ENCODE results near the gene DRC7. TPM values are rescaled to one million over a fixed set of nuclear protein-coding genes. Genes with fewer than 3 reads are reported as not detected.

Gene DRC7
- polyA plus RNA-seq, 1 donor (not counting 4 experiments of a cell fraction or from before 2014, with no cell fraction given) = not detected

DNA sequence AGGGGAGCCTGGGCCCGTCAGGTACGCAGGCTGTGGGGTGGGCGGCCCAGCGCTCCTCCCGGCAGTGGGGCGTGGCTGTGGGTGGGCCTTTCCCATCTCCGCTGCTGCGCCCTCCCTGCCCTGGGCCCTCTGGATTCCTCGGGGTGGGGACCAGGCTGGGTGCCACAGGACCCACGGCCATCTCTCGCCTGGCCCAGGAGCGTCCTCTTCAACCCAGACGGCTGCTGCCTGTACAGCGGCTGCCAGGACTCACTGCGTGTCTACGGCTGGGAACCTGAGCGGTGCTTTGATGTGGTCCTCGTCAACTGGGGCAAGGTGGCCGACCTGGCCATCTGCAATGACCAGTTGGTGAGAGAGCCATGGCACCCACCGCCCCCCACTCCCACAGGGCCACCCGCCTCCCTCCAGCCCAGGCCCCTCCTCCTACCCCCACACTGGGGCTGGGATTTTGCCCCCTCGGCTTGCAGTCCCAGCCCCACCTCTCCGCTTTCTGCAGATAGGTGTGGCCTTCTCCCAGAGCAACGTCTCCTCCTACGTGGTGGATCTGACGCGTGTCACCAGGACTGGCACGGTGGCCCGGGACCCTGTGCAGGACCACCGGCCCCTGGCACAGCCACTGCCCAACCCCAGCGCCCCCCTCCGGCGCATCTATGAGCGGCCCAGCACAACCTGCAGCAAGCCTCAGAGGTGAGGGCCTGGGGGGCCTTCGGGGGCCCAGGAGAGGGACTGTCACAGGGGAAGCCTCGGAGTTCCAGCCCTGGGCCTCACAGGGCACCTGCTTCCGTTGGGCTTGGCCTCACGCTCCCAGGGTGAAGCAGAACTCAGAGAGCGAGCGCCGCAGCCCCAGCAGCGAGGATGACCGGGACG, 58.2 kb downstream of the DRC7 start:
- H3K9me3 ChIP-seq (ENCODE audit: control insufficient read depth, low read depth, low read length) = no peaks in the 10 kb centered on the region
- DNase-seq (ENCODE audit: low read depth, low spot score) = no peak
- no peak overlapping the region for H3K4me2 ChIP-seq (ENCODE audit: control insufficient read depth, extremely low read depth, insufficient read depth, low read depth, low read length)
- dilution Hi-C loops (cut with MboI; ENCODE audit: extremely low pct_ligation_motif_present, low sequenced_read_pairs) = no loop called here
- no peak overlapping the region for H2AFZ ChIP-seq (ENCODE audit: control insufficient read depth, low read length)
- peaks cover 5 to 22% of the 10 kb centered on the region in 2 experiments for H3K36me3 ChIP-seq (ENCODE audit: control insufficient read depth in 2 of 2, extremely low read depth in 1 of 2, insufficient read depth in 2 of 2, low read length in 2 of 2)
- FAIRE-seq = no peak
- peaks cover 6% of the 10 kb centered on the region for H4K20me1 ChIP-seq (ENCODE audit: control insufficient read depth, extremely low read depth, insufficient read depth, low read length)
- H3K27ac ChIP-seq (ENCODE audit: control insufficient read depth, insufficient read depth, low read length) = no peak overlapping the region
- H3K4me3 ChIP-seq (ENCODE audit: control insufficient read depth in 2 of 3, extremely low read depth in 1 of 3, insufficient read depth in 2 of 3, low read depth in 1 of 3, low read length in 3 of 3) = no peak overlapping the region
- H3K4me1 ChIP-seq (ENCODE audit: control insufficient read depth, extremely low read depth, insufficient read depth, low read length) = no peaks in the 10 kb centered on the region
- no peak for TF ChIP-seq CTCF (optimal IDR thresholded peaks at IDR 0.05 in 1 of 3, IDR thresholded peaks at IDR 0.05 in 1 of 3, conservative IDR thresholded peaks at IDR 0.05 in 1 of 3; ENCODE audit: extremely low read depth in 1 of 3, insufficient read depth in 2 of 3, low read length in 3 of 3)
- TF ChIP-seq EZH2 (IDR thresholded peaks at IDR 0.05; ENCODE audit: low read length) = no peak
- no peak overlapping the region for H3K9ac ChIP-seq (ENCODE audit: control insufficient read depth, extremely low read depth, insufficient read depth, low read length)
- no peaks in the 10 kb centered on the region for H3K79me2 ChIP-seq (ENCODE audit: control insufficient read depth, insufficient read depth, low read length)
- H3K9me1 ChIP-seq (ENCODE audit: control insufficient read depth, extremely low read depth, insufficient read depth, low read length) = no peaks in the 10 kb centered on the region
- H3K27me3 ChIP-seq (ENCODE audit: control insufficient read depth, extremely low read depth, insufficient read depth, low read length) = no peaks in the 10 kb centered on the region

- H3K9ac ChIP-seq (ENCODE audit: control insufficient read depth, extremely low read depth, insufficient read depth, low read length) = no peak overlapping the region
- no peaks in the 10 kb centered on the region for H3K4me1 ChIP-seq (ENCODE audit: control insufficient read depth, extremely low read depth, insufficient read depth, low read length)
- no peak for TF ChIP-seq CTCF (optimal IDR thresholded peaks at IDR 0.05 in 1 of 3, IDR thresholded peaks at IDR 0.05 in 1 of 3, conservative IDR thresholded peaks at IDR 0.05 in 1 of 3; ENCODE audit: extremely low read depth in 1 of 3, insufficient read depth in 2 of 3, low read length in 3 of 3)
- no peak for TF ChIP-seq EZH2 (IDR thresholded peaks at IDR 0.05; ENCODE audit: low read length)
- no peak overlapping the region for H3K4me3 ChIP-seq (ENCODE audit: control insufficient read depth in 2 of 3, extremely low read depth in 1 of 3, insufficient read depth in 2 of 3, low read depth in 1 of 3, low read length in 3 of 3)
- no peaks in the 10 kb centered on the region for H3K9me1 ChIP-seq (ENCODE audit: control insufficient read depth, extremely low read depth, insufficient read depth, low read length)
- dilution Hi-C loops (cut with MboI; ENCODE audit: extremely low pct_ligation_motif_present, low sequenced_read_pairs) = no loop called here
- H3K36me3 ChIP-seq (ENCODE audit: control insufficient read depth in 2 of 2, extremely low read depth in 1 of 2, insufficient read depth in 2 of 2, low read length in 2 of 2) = peaks cover 5 to 20% of the 10 kb centered on the region in 2 experiments
- no peak overlapping the region for H3K4me2 ChIP-seq (ENCODE audit: control insufficient read depth, extremely low read depth, insufficient read depth, low read depth, low read length)
- no peak for FAIRE-seq
- H2AFZ ChIP-seq (ENCODE audit: control insufficient read depth, low read length) = no peak overlapping the region
- peaks cover 6% of the 10 kb centered on the region for H4K20me1 ChIP-seq (ENCODE audit: control insufficient read depth, extremely low read depth, insufficient read depth, low read length)
- no peaks in the 10 kb centered on the region for H3K27me3 ChIP-seq (ENCODE audit: control insufficient read depth, extremely low read depth, insufficient read depth, low read length)
- no peak for DNase-seq (ENCODE audit: low read depth, low spot score)
- no peak overlapping the region for H3K27ac ChIP-seq (ENCODE audit: control insufficient read depth, insufficient read depth, low read length)
- H3K9me3 ChIP-seq (ENCODE audit: control insufficient read depth, low read depth, low read length) = no peaks in the 10 kb centered on the region
- H3K79me2 ChIP-seq (ENCODE audit: control insufficient read depth, insufficient read depth, low read length) = no peaks in the 10 kb centered on the region
Observed at GRCh38 chr16:57753448-57754353, 59.1 kb downstream of the DRC7 start.

Data from keratinocyte (primary cell).